HEK293 (cell line): ENCODE data around the gene CARS1.

Experiments used
- CTCF ChIP-seq: fragments of 450-650 bp; formaldehyde crosslinking; IDR thresholded peaks from 2 replicates; pipeline ENCODE4 v1.5.1; 2016; ENCODE audit warnings: missing biosample characterization, missing genetic modification characterization
- MZF1 ChIP-seq: fragments of 450-650 bp; formaldehyde crosslinking; IDR thresholded peaks from 2 replicates; pipeline ENCODE4 v1.5.1; 2017; ENCODE audit warnings: missing biosample characterization, missing genetic modification characterization, borderline replicate concordance
- SETDB1 ChIP-seq: IDR thresholded peaks from one replicate; pipeline ENCODE4 v1.6.1; 2017; ENCODE audit warnings: mild to moderate bottlenecking, low read length, moderate library complexity, mixed read lengths; ENCODE audit not compliant: insufficient read length
- ZBTB1 ChIP-seq: fragments of 450-650 bp; formaldehyde crosslinking; IDR thresholded peaks from 2 replicates; pipeline ENCODE4 v1.5.1; 2016; ENCODE audit warnings: missing biosample characterization, missing genetic modification characterization
- ZFP41 ChIP-seq: fragments of 450-650 bp; formaldehyde crosslinking; IDR thresholded peaks from 2 replicates; pipeline ENCODE4 v1.5.1; 2016; ENCODE audit warnings: missing biosample characterization, missing genetic modification characterization, borderline replicate concordance
- ZNF146 ChIP-seq: fragments of 450-650 bp; formaldehyde crosslinking; IDR thresholded peaks from 2 replicates; pipeline ENCODE4 v1.5.1; 2016; ENCODE audit warnings: missing biosample characterization, missing genetic modification characterization
- ZNF24 ChIP-seq: fragments of 450-650 bp; formaldehyde crosslinking; IDR thresholded peaks from 2 replicates; pipeline ENCODE4 v1.5.1; 2016; ENCODE audit warnings: missing biosample characterization, missing genetic modification characterization
- ZNF623 ChIP-seq: fragments of 450-650 bp; formaldehyde crosslinking; IDR thresholded peaks from 2 replicates; pipeline ENCODE4 v1.5.1; 2016; ENCODE audit warnings: missing biosample characterization, missing genetic modification characterization
- ZNF76 ChIP-seq: fragments of 450-650 bp; formaldehyde crosslinking; IDR thresholded peaks from 2 replicates; pipeline ENCODE4; 2016; ENCODE audit warnings: low read depth, missing biosample characterization, missing genetic modification characterization, borderline replicate concordance

DNA sequence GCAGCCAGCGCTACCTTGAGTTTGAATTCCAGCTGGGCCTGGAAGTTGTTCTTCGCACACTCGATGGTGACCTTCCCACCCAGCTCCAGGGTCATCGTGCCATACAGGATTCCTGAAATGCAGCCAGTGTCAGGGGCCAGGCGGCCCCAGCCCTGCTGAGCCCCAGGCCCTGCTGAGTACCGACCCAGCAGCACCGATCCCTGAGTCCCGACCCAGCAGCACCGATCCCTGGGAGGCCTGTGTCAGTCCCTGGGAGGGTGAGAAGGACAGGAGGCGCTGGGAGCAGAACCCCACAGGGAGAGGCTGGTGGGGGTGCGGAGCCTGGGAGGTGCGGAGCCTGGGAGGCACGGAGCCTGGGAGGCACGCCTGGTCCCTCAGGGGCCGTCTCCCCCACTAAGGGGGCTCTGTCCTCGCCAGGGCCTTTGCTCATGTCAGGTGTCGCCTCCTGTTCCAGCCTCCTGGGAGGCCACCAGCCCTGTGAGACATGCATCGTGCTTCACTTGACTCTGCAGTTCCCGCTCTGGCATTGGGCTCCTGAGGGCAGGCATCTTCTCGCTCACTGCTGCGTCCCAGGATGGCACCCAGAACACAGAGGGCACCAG, 37.1 kb upstream of the CARS1 start:
- no peak for TF ChIP-seq CTCF
- TF ChIP-seq ZNF623 (tag by site-specific recombination): no peak
- TF ChIP-seq SETDB1: no peak
- TF ChIP-seq ZNF24 (tag by site-specific recombination): no peak
- TF ChIP-seq ZBTB1: no peak
- no peak for TF ChIP-seq ZNF146 (tag by site-specific recombination)
- TF ChIP-seq MZF1: no peak
- no peak for TF ChIP-seq ZFP41 (tag by site-specific recombination)
- no peak for TF ChIP-seq ZNF76 (tag by site-specific recombination)
